LNCAP (cell line): ENCODE measurements around the gene LYPD4.
A peak's percentile ranks its signal among the peaks of the same experiment; 100 is the strongest.

Experiments
- TF ChIP-seq, protein P1 (sequence below): fragments of 450-650 bp; IDR thresholded peaks from 2 replicates; pipeline ENCODE4 v1.5.1; 2017; ENCODE audit warnings: mild to moderate bottlenecking

The LYPD4 gene

GRCh38 chr19:41801792-41802211, 42.7 kb downstream of the LYPD4 start:
- TF ChIP-seq, protein P1, sequence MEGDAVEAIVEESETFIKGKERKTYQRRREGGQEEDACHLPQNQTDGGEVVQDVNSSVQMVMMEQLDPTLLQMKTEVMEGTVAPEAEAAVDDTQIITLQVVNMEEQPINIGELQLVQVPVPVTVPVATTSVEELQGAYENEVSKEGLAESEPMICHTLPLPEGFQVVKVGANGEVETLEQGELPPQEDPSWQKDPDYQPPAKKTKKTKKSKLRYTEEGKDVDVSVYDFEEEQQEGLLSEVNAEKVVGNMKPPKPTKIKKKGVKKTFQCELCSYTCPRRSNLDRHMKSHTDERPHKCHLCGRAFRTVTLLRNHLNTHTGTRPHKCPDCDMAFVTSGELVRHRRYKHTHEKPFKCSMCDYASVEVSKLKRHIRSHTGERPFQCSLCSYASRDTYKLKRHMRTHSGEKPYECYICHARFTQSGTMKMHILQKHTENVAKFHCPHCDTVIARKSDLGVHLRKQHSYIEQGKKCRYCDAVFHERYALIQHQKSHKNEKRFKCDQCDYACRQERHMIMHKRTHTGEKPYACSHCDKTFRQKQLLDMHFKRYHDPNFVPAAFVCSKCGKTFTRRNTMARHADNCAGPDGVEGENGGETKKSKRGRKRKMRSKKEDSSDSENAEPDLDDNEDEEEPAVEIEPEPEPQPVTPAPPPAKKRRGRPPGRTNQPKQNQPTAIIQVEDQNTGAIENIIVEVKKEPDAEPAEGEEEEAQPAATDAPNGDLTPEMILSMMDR: no peak

GRCh38 chr19:41801031-41801430, 43.5 kb downstream of the LYPD4 start:
- TF ChIP-seq, protein P1: no peak

GRCh38 chr19:41799444-41800000, 45.0 kb downstream of the LYPD4 start:
- TF ChIP-seq, protein P1: no peak

DNA sequence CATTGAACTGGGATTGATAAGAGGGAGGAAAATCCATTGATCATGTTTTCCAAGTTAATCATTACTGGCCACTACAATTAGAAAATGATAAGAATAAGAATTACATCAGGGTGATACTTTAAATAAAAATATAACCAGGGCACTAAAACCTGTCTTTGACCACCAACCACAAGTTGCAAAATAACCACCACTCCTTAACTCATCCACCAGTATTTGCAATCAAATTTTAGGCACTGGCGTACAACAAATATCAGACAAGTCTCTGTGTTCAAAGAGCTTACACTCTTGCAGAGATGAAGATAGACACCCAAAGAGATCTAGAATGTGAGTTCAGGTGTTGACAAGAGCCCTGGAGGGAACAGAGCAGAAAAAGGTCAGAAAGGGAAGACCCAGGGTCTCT, 47.6 kb downstream of the LYPD4 start:
- TF ChIP-seq, protein P1: no peak

DNA sequence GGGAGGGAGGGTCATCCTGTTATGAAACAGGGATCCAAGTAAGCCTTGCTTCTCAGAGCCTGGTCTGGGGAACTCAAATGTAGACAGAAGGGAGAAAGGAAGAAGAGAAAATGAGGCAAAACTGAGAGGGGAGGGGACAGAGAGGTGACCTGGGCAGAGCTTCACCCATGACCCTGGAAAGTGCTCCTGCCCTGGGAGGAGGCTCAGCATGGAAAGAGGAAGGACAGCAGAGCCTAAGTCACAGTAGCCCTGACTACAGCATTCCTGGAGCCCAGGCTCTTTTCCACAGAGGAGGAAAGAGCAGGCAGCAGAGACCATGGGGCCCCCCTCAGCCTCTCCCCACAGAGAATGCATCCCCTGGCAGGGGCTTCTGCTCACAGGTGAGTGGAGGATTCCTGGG, 48.1 kb downstream of the LYPD4 start, which contains the start of gene CEACAM3:
CEACAM3 (plus strand) TSS at position 226 of the 400 bp plus-strand sequence; CDS start at position 317, 91 bp downstream.
- TF ChIP-seq, protein P1: no peak

- TF ChIP-seq, protein P1: peak; percentile 74
Measured at GRCh38 chr19:41795031-41795461, 49.4 kb downstream of the LYPD4 start.

DNA sequence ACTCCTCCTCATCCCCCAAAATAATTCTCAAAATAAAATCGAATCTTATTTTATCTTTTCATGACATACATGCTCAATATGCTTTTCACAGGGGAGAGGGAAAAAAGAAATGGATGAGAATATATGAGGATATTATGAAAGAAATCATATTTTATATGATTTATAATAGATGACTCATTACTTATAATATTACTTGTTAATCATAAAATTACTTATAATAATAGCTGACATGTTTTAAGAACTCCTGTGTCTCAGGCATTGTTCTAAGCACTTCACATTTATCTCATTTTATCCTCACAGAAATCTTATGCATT, 51.1 kb downstream of the LYPD4 start:
- TF ChIP-seq, protein P1: no peak
